Activated CD8-positive, alpha-beta T cell treated with anti-CD3 and anti-CD28 coated beads, Interleukin-2, amount 10 ng/mL, durations not matched to agents 7 days and 5 days (primary cell): Measurements from ENCODE around the gene U2AF2. TPM values are rescaled to one million over a fixed set of nuclear protein-coding genes. Genes with fewer than 3 reads are reported as not detected.

Source experiments
- ATAC-seq: fragments of 150-1000 bp; cut with Tn5 transposase; one replicate; pipeline ENCODE4 v1.10.0; 2021; ENCODE audit warnings: moderate library complexity
- CTCF ChIA-PET: fragments of 350-600 bp; sonication (Branson Sonifier 250); formaldehyde crosslinking; loops from one replicate; lab custom pipeline; 2021; ENCODE audit warnings: antibody characterized with exemption; lab: Charles Lee
- POLR2A ChIA-PET: fragments of 350-600 bp; sonication (Branson Sonifier 250); formaldehyde crosslinking; loops from one replicate; lab custom pipeline; 2021; ENCODE audit warnings: antibody characterized with exemption; lab: Charles Lee
- DNase-seq: peaks from one replicate; pipeline ENCODE4 v3.0.0-alpha.2; 2020
- H3K27ac Mint-ChIP-seq: one replicate; pipeline ENCODE4 v1.8.0; 2021; ENCODE audit warnings: mild to moderate bottlenecking, mixed read lengths
- H3K27me3 Mint-ChIP-seq: one replicate; pipeline ENCODE4 v1.8.0; 2021; ENCODE audit warnings: low read depth, mixed read lengths
- H3K36me3 Mint-ChIP-seq: one replicate; pipeline ENCODE4 v1.8.0; 2021; ENCODE audit warnings: low read depth, mixed read lengths
- H3K4me1 Mint-ChIP-seq: one replicate; pipeline ENCODE4 v1.8.0; 2021; ENCODE audit warnings: low read depth, mixed read lengths
- H3K4me3 Mint-ChIP-seq: one replicate; pipeline ENCODE4 v1.8.0; 2021; ENCODE audit warnings: mild to moderate bottlenecking, mixed read lengths
- H3K9me3 Mint-ChIP-seq: one replicate; pipeline ENCODE4 v1.8.0; 2022; ENCODE audit warnings: mixed read lengths; ENCODE audit not compliant: insufficient read depth
- total RNA-seq, 2 experiments: library from RNA; stranded (reverse); gene quantifications; one replicate each; pipeline ENCODE4 v1.2.3, GENCODE V29; 2021

U2AF2 gene
- total RNA-seq, 2 experiments from 2014 or later: 296 to 321 TPM

DNA sequence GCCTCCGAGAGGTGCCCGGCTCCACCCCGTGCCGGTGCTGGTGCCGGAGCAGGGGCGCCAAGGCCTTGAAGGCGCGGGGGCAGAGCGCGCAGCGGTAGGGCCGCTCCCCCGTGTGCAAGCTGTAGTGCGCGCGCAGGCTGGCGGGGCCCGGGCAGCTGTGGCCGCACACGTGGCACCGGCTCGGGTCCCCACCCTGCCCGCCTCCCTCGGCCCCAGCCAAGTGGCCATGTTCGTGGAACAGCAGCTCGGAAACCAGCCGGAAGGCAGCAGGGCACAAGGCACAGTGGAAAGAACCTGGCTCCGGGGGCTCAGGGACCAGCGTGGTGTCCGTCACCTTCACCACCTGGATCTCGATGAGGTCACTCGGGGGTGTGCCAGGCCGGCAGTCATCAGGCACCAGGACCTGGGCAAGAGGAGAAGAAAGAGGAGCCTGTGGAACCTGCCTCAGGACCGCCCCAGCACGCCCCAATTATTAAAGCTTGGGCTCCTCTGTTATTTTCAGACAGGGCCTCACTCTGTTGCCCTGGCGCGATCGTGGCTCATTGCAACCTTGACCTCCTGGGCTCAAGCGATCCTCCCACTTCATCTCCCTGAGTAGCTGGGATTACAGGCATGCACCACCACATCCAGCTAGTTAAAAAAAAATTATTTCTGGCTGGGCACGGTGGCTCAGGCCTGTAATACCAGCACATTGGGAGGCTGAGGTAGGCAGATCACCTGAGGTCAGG is 32.4 kb upstream of the U2AF2 start:
- H3K27me3 Mint-ChIP-seq: peaks cover 3% of the 10 kb centered on the region
- H3K9me3 Mint-ChIP-seq: peaks cover 4% of the 10 kb centered on the region
- ChIA-PET POLR2A (no interaction called here), CTCF (interaction anchor here (0.9 to 7.1 kb wide), 3 partner anchors 10 to 119 kb away, joined by 3 to 59 read pairs (median 24); partner anchors contain the start of gene ZNF865)
- DNase-seq: no peak
- no peak overlapping the region for H3K27ac Mint-ChIP-seq
- H3K4me1 Mint-ChIP-seq: peaks cover 56% of the 10 kb centered on the region
- H3K4me3 Mint-ChIP-seq: no peak overlapping the region
- peaks cover 26% of the 10 kb centered on the region for H3K36me3 Mint-ChIP-seq
- ATAC-seq: no peak

DNA sequence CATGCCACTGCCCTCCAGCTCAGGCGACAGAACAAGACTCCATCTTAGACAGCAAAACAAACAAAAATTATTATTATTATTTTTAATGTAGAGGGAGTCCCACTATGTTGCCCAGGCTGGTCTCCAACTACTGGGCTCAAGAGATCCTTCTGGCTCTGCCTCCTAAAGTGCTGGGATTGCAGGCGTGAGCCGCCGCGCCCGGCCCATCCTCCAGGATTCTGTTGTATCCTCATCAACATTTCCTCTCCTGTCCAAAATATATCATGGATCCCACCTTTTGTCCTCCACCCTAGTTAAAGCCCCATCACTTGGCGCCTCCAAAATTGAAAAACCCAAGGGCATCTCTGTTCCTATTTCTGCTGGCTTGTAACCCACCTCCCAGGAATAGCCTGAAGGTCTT is 31.7 kb upstream of the U2AF2 start:
- Mint-ChIP-seq H3K36me3 (peaks cover 22% of the 10 kb centered on the region), H3K9me3 (peaks cover 4% of the 10 kb centered on the region), H3K27me3 (peaks cover 8% of the 10 kb centered on the region), H3K27ac (no peak overlapping the region), H3K4me1 (peaks cover 60% of the 10 kb centered on the region), H3K4me3 (no peak overlapping the region)
- ATAC-seq (no peak), DNase-seq (no peak)
- POLR2A ChIA-PET: no interaction called here
- CTCF ChIA-PET: interaction anchor here (0.9 to 7.1 kb wide), 4 partner anchors 10 to 119 kb away, joined by 3 to 59 read pairs (median 18); partner anchors contain the start of gene ZNF865

DNA sequence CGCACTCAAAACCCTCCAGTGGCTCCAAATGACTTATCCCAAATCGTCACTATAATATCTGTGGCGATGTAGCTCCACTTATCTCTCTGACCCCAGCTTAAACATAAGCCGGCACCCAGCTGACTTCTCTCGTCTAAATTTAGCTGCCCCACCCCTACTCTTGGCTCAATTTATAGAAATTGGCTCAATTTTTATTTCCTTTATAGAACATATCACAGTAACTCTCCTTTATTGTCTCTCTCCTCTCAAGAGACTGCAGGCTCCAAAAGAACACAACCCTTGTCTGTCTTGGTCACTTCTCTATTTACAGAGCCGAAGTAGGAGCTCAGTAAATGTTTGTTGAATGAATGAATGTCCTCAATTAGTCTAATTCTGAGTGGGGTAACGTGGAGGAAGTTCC is 31.3 kb upstream of the U2AF2 start:
- Mint-ChIP-seq H3K36me3 (peaks cover 22% of the 10 kb centered on the region), H3K4me1 (peaks cover 60% of the 10 kb centered on the region), H3K27ac (no peak overlapping the region), H3K9me3 (peaks cover 4% of the 10 kb centered on the region), H3K27me3 (peaks cover 10% of the 10 kb centered on the region), H3K4me3 (peak overlapping the region; percentile 85)
- DNase-seq (no peak), ATAC-seq (no peak)
- POLR2A ChIA-PET: interaction anchor here (1.6 to 2.8 kb wide), 2 partner anchors 17 to 24 kb away, joined by 10 to 27 read pairs; partner anchors contain the start of genes FIZ1 and ZNF865
- CTCF ChIA-PET: interaction anchor here (1.5 to 7.1 kb wide), 5 partner anchors 9 to 120 kb away, joined by 5 to 59 read pairs (median 13); partner anchors contain the start of gene ZNF865

DNA sequence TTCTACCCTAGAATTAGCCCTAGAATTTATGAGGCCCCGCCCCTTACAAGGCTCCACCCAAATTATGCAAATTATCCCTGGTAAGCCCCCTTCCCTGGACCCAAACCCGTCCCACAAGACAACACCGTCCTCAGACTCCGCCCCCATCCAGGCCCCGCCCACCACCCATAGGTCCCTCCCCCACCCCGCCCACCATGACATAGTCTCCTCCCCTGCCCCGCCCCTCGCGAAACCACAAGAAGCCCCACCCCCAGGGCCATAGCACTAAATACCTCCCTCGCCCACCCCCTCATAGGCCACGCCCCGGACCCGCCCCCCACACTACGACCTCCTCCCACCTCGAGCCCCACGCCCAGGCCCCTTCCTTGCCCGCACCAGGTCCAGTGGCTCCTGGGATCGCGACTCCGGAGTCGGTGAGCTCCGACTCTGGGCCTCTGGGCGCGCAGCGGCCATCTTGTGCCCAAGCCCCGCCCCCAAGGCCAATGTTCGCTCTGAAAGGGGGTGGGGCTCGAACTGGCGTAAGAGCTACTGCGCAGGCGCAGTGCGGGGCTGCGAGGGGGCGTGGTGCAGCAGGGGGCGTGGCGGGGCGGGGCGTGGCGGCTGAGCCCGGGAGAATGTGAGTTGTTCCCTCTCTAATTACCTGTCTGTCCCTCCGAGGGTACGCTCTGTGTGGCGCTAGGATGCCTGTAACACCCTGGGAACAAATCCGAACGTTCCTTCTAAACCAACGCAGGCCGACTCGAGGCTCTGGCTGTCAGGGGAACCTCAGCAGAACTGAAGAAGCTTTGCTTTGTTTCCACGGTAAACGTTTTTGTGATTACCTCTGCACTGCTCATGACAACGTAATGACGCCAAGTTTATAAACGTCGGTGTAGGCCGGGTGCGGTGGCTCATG is 30.5 kb upstream of the U2AF2 start, which contains the start of gene ZNF784:
Gene ZNF784 (minus strand): TSS at position 458 of the 895 bp plus-strand sequence. CDS start 5 bp downstream, at position 453.
- Mint-ChIP-seq H3K27ac (peak within 1 kb of the TSS; percentile 98), H3K36me3 (peaks cover 19% of the 10 kb centered on the region), H3K27me3 (peaks cover 13% of the 10 kb centered on the region), H3K4me3 (peak within 1 kb of the TSS; percentile 85), H3K9me3 (peaks cover 4% of the 10 kb centered on the region), H3K4me1 (peaks cover 57% of the 10 kb centered on the region)
- ChIA-PET CTCF (interaction anchor here (0.8 to 7.1 kb wide), 11 partner anchors 9 to 370 kb away, joined by 3 to 59 read pairs (median 5); partner anchors contain the start of genes FIZ1 and ZNF865), POLR2A (interaction anchor here (0.6 to 2.8 kb wide), 8 partner anchors 10 to 365 kb away, joined by 3 to 27 read pairs (median 3); partner anchors contain the start of genes FIZ1, NAT14, PPP6R1 and ZNF865)
- peak; percentile 62 for ATAC-seq
- DNase-seq: peak; percentile 94

DNA sequence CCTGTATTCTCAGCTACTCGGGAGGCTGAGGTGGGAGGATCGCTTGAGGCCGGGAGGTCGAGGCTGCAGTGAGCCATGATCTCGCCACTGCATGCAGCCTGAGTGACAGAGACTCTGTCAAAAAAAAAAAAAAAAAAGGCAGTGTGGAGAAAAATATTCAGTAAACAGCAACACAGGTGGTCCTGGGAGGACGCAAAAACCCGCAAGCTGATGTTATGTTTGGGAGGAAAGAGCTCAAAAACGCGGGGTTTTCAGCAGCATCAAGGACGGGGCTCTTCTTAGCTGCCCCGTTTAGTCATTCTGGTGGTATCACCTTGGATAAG is 29.9 kb upstream of the U2AF2 start:
- Mint-ChIP-seq H3K27ac (peak overlapping the region; percentile 98), H3K4me3 (peak overlapping the region; percentile 85), H3K9me3 (peaks cover 4% of the 10 kb centered on the region), H3K36me3 (peaks cover 15% of the 10 kb centered on the region), H3K4me1 (peaks cover 53% of the 10 kb centered on the region), H3K27me3 (peaks cover 13% of the 10 kb centered on the region)
- CTCF ChIA-PET: interaction anchor here (0.9 to 7.1 kb wide), 13 partner anchors 8 to 371 kb away, joined by 3 to 59 read pairs (median 6); partner anchors contain the start of genes FIZ1 and ZNF865
- ATAC-seq (no peak), DNase-seq (no peak)
- POLR2A ChIA-PET: interaction anchor here (0.6 to 2.8 kb wide), 9 partner anchors 10 to 685 kb away, joined by 3 to 27 read pairs (median 3); partner anchors contain the start of genes FIZ1, NAT14, PPP6R1 and ZNF865

DNA sequence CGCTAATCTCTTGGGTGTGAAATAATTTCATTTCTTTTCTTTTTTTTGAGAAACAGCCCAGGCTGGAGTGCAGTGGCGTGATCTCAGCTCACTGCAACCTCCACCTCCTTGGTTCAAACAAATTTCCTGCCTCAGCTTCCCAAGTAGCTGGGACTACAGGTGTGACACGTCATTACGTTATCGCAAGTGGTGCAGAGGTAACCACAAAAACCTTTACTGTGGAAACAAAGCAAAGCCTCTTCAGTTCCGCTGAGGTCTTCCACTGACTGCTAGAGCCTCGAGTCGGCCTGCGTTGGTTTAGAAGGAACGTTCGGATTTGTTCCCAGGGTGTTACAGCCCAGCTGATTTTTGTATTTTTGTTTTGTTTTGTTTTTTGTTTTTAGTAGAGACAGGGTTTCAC is 28.5 kb upstream of the U2AF2 start:
- peak; percentile 73 for ATAC-seq
- peaks cover 4% of the 10 kb centered on the region for H3K9me3 Mint-ChIP-seq
- peak overlapping the region; percentile 87 for H3K27ac Mint-ChIP-seq
- H3K4me3 Mint-ChIP-seq: peak overlapping the region; percentile 71
- CTCF ChIA-PET: interaction anchor here (0.8 to 7.1 kb wide), 21 partner anchors 9 to 508 kb away, joined by 3 to 59 read pairs (median 4); partner anchors contain the start of genes ISOC2, TMEM238, U2AF2 and ZNF524
- POLR2A ChIA-PET: interaction anchor here (1.1 to 2.8 kb wide), 4 partner anchors 9 to 150 kb away, joined by 3 to 27 read pairs (median 7); partner anchors contain the start of genes FIZ1, ZNF524, ZNF628 and ZNF865
- H3K4me1 Mint-ChIP-seq: peaks cover 39% of the 10 kb centered on the region
- DNase-seq: peak; percentile 84
- peaks cover 13% of the 10 kb centered on the region for H3K27me3 Mint-ChIP-seq
- H3K36me3 Mint-ChIP-seq: peaks cover 3% of the 10 kb centered on the region

DNA sequence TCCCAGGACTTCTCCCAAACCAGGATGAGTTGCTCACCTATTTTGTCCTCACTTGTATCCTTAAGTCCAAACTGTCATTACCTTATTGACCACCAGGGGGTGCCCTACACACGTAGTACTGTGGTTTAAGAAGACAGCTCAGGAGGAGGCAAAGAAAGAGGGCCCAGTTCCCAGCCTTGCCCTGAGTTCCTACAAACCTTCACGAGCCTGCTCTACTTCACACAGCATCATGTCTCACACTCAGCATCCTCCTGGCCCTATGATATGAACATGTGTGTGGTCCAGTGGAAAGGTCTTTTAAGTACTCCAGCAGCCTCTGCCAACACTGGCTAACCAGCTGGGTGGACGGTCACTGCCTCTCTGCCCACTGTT is 22.4 kb upstream of the U2AF2 start:
- DNase-seq (peak; percentile 95), ATAC-seq (peak; percentile 42)
- no peaks in the 10 kb centered on the region for H3K9me3 Mint-ChIP-seq
- H3K4me3 Mint-ChIP-seq: no peak overlapping the region
- peaks cover 53% of the 10 kb centered on the region for H3K4me1 Mint-ChIP-seq
- ChIA-PET CTCF (interaction anchor here (0.6 to 4.9 kb wide), 35 partner anchors 9 to 701 kb away, joined by 3 to 46 read pairs (median 7); partner anchors contain the start of genes CCDC106, FIZ1, ISOC2 and TMEM238), POLR2A (interaction anchor here (0.6 to 1.6 kb wide), 8 partner anchors 10 to 225 kb away, joined by 3 to 5 read pairs (median 4); partner anchors contain the start of genes U2AF2 and UBE2S)
- peak overlapping the region; percentile 56 for H3K27ac Mint-ChIP-seq
- peaks cover 15% of the 10 kb centered on the region for H3K36me3 Mint-ChIP-seq
- peaks cover 9% of the 10 kb centered on the region for H3K27me3 Mint-ChIP-seq

DNA sequence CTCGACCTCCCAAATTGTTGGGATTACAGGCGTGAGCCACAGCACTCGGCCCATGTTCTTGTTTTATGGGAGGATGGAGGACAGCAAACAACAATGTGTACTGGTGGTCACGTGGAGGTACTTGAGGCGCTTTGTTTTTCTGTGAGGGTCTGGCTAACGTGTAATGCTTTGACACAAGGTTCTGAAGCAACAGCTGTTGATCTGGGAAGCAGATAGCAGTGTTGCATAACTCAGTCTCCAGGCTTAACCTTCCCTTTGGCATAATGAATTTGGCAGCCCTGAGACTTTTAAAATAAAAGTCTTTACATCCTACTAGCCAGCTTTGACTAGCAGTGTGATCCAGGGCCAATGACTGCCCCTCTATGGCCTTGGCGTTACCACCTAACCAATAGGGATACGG is 21.0 kb upstream of the U2AF2 start:
- peaks cover 2% of the 10 kb centered on the region for H3K27me3 Mint-ChIP-seq
- peaks cover 23% of the 10 kb centered on the region for H3K36me3 Mint-ChIP-seq
- DNase-seq: no peak
- H3K4me3 Mint-ChIP-seq: peak overlapping the region; percentile 100
- CTCF ChIA-PET: interaction anchor here (1.1 to 4.9 kb wide), 18 partner anchors 9 to 699 kb away, joined by 3 to 46 read pairs (median 10); partner anchors contain the start of genes CCDC106, FIZ1, U2AF2 and ZNF524
- no peaks in the 10 kb centered on the region for H3K9me3 Mint-ChIP-seq
- POLR2A ChIA-PET: interaction anchor here (1.1 to 1.6 kb wide), 3 partner anchors 12 to 27 kb away, joined by 3 to 5 read pairs (median 4); no protein-coding TSS in a partner anchor
- peaks cover 59% of the 10 kb centered on the region for H3K4me1 Mint-ChIP-seq
- peak overlapping the region; percentile 80 for H3K27ac Mint-ChIP-seq
- no peak for ATAC-seq

DNA sequence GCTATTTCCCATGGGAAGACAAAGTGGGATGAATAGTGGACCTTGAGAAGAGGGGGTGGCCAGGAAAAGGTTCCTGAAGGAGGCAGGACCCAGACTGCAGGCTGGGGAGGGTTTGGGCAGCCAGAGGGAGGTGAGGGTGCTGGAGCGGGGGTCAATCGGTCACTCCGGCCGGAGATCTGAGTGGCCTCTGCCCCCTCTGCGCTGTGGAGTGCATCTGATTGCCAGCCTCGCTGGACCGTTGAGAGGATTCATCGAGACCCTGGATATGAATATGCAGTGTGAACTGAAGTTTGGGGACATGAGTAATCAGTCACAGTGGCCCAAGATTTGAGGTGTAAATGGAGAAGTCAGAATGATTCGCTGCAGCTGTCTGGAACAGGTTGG is 19.5 kb upstream of the U2AF2 start:
- POLR2A ChIA-PET: interaction anchor here (0.7 to 2.7 kb wide), 8 partner anchors 8 to 54 kb away, joined by 3 to 8 read pairs (median 3); partner anchors contain the start of genes CCDC106, FIZ1, U2AF2 and ZNF784
- Mint-ChIP-seq H3K4me1 (peaks cover 74% of the 10 kb centered on the region), H3K27ac (peak overlapping the region; percentile 100), H3K36me3 (peaks cover 28% of the 10 kb centered on the region), H3K4me3 (peak overlapping the region; percentile 100), H3K9me3 (no peaks in the 10 kb centered on the region), H3K27me3 (no peaks in the 10 kb centered on the region)
- CTCF ChIA-PET: interaction anchor here (0.9 to 4.9 kb wide), 4 partner anchors 9 to 29 kb away, joined by 4 to 46 read pairs (median 17); partner anchors contain the start of genes U2AF2 and ZNF865
- no peak for ATAC-seq
- DNase-seq: no peak

DNA sequence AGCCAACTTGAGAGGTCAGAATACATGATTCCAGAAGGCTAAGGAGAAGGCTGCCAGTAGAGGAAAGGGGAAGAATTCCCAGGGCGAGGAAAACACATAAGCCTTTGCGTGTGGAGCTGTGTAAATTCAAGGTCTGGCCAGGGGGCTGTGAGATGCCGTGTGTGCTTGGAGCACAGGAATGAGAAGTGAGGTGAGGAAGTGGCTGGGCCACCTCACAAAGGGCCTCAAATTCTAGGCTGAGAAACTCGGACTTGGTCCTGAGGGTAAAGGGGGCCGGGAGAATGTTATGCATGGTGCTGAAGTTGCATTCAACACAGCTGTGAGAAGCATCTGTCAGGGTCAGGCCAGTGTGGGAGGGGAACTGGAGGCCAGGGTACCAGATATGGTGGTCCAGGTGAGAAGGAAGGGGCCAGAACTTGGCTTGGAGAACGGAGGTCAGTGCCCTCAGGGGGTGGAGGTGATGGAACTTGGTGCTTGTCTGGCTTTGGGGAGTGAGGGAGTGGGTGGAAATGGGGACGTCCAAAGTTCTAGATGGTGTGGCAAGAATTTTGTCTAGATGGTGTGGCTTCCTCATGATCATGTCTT is 18.9 kb upstream of the U2AF2 start:
- ATAC-seq: no peak
- POLR2A ChIA-PET: interaction anchor here (0.7 to 2.7 kb wide), 5 partner anchors 9 to 37 kb away, joined by 3 to 8 read pairs (median 3); partner anchors contain the start of genes CCDC106 and FIZ1

More for the DNA sequence above, 18.9 kb upstream of the U2AF2 start:
- Mint-ChIP-seq H3K36me3 (peaks cover 29% of the 10 kb centered on the region), H3K27me3 (no peaks in the 10 kb centered on the region), H3K27ac (peak overlapping the region; percentile 100), H3K9me3 (no peaks in the 10 kb centered on the region), H3K4me1 (peaks cover 77% of the 10 kb centered on the region), H3K4me3 (peak overlapping the region; percentile 100)
- no peak for DNase-seq
- CTCF ChIA-PET: interaction anchor here (1.1 to 2.9 kb wide), 4 partner anchors 10 to 132 kb away, joined by 4 to 17 read pairs (median 10); partner anchors contain the start of gene U2AF2
